ENCODE data around the gene CYP3A4. TPM values are rescaled to one million over a fixed set of nuclear protein-coding genes. Genes with fewer than 3 reads are reported as not detected.

Gene CYP3A4
- total and polyA plus RNA-seq, 9 of the 15 experiments (the other 6 are each of a cell fraction or from before 2014, with no cell fraction given), result 0.07 to 0.08 TPM; not detected in 7

DNA sequence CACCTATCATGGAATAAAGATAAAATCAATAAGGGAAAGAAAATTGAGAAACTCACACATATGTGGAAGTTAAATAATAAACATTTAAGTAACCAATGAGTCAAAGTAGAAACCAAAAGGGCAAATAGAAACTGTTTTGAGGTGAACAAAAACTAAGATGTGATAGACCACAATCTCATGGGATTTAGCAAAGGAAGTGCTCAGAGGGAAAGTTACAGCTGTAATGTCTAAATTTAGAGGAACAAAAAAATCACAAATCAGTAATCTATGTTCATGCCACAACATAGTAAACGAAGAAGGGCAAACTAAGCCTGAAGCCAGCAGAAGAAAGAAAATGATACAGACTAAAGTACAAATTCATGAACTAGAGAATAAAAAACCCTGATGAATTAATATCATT is 16.3 kb downstream of the CYP3A4 start:
- no peak overlapping the region for H2AFZ ChIP-seq (ENCODE audit: low read depth, low read length)
- H3K79me2 ChIP-seq (ENCODE audit: control insufficient read depth, insufficient read depth, low read length), result no peaks in the 10 kb centered on the region
- no peak overlapping the region for H3K27ac ChIP-seq (ENCODE audit: extremely low read depth, low read depth, low read length)
- POLR2A ChIA-PET, result no interaction called here
- no TSS peak for BruUV-seq (replicated peaks)
- no peaks in the 10 kb centered on the region for H3K9me3 ChIP-seq (replicated peaks; ENCODE audit: control insufficient read depth, insufficient read depth, low read depth, low read length)
- no peak overlapping the region for H3K4me3 ChIP-seq
- H3K27me3 ChIP-seq (ENCODE audit: control insufficient read depth in 2 of 2, insufficient read depth in 2 of 2, low read length in 2 of 2), result no peaks in the 10 kb centered on the region; a peak in 1 of 5 replicates
- H3K4me2 ChIP-seq (ENCODE audit: insufficient read depth, low read length), result no peak overlapping the region
- FAIRE-seq, result no peak
- H3K9me1 ChIP-seq (ENCODE audit: control insufficient read depth, insufficient read depth, low read length), result no peaks in the 10 kb centered on the region
- H3K9ac ChIP-seq (ENCODE audit: insufficient read depth in 1 of 2, low read depth in 2 of 2, low read length in 2 of 2), result no peak overlapping the region
- WGBS (ENCODE audit: insufficient coverage, low coverage, missing lambda C conversion rate), result 20% methylated on average over 1 of the region's 1 CpG
- peaks cover 4 to 9% of the 10 kb centered on the region in 2 experiments; a peak in 3 of 5 replicates for H3K4me1 ChIP-seq (replicated peaks in 1 of 2; ENCODE audit: control insufficient read depth in 2 of 2, insufficient read depth in 2 of 2, low read length in 2 of 2)
- in situ Hi-C loops (cut with MboI) (no loop called here), intact Hi-C loops (cut with micrococcal nuclease) (no loop called here)
- CTCF ChIA-PET (ENCODE audit: low intra/inter-chr PET ratio), result no interaction called here
- no peaks in the 10 kb centered on the region for H4K20me1 ChIP-seq (replicated peaks; ENCODE audit: control insufficient read depth, insufficient read depth, low read length)
- no peaks in the 10 kb centered on the region for H3K36me3 ChIP-seq (ENCODE audit: control insufficient read depth, insufficient read depth, low read length)
- no peak for ATAC-seq
- DNase-seq (ENCODE audit: extremely low read depth in 1 of 4, low spot score in 3 of 4), result no peak
- TF ChIP-seq FOS (IDR thresholded peaks at IDR 0.05; ENCODE audit: extremely low read depth, insufficient read length), result no peak
- no peak for TF ChIP-seq USF1 (CRISPR knock-in tag; IDR thresholded peaks at IDR 0.05)
- no peak for TF ChIP-seq ATF3 (IDR thresholded peaks at IDR 0.05)
- TF ChIP-seq ATF3 (CRISPR knock-in tag; conservative IDR thresholded peaks at IDR 0.05), result no peak
- no peak for TF ChIP-seq KDM1A (IDR thresholded peaks at IDR 0.05)
- TF ChIP-seq, protein P1, sequence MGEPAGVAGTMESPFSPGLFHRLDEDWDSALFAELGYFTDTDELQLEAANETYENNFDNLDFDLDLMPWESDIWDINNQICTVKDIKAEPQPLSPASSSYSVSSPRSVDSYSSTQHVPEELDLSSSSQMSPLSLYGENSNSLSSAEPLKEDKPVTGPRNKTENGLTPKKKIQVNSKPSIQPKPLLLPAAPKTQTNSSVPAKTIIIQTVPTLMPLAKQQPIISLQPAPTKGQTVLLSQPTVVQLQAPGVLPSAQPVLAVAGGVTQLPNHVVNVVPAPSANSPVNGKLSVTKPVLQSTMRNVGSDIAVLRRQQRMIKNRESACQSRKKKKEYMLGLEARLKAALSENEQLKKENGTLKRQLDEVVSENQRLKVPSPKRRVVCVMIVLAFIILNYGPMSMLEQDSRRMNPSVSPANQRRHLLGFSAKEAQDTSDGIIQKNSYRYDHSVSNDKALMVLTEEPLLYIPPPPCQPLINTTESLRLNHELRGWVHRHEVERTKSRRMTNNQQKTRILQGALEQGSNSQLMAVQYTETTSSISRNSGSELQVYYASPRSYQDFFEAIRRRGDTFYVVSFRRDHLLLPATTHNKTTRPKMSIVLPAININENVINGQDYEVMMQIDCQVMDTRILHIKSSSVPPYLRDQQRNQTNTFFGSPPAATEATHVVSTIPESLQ (CRISPR knock-in tag; IDR thresholded peaks at IDR 0.05), result no peak
- TF ChIP-seq JUNB (CRISPR knock-in tag; conservative IDR thresholded peaks at IDR 0.05), result no peak
- TF ChIP-seq ZNF316 (IDR thresholded peaks at IDR 0.05), result no peak
- TF ChIP-seq RBM34 (IDR thresholded peaks at IDR 0.05; ENCODE audit: borderline replicate concordance, insufficient read depth, low read length), result no peak
- no peak for TF ChIP-seq EGR1 (conservative IDR thresholded peaks at IDR 0.05)
- TF ChIP-seq ZNF764 (CRISPR knock-in tag; IDR thresholded peaks at IDR 0.05; ENCODE audit: low read depth), result no peak
- TF ChIP-seq, protein P2, sequence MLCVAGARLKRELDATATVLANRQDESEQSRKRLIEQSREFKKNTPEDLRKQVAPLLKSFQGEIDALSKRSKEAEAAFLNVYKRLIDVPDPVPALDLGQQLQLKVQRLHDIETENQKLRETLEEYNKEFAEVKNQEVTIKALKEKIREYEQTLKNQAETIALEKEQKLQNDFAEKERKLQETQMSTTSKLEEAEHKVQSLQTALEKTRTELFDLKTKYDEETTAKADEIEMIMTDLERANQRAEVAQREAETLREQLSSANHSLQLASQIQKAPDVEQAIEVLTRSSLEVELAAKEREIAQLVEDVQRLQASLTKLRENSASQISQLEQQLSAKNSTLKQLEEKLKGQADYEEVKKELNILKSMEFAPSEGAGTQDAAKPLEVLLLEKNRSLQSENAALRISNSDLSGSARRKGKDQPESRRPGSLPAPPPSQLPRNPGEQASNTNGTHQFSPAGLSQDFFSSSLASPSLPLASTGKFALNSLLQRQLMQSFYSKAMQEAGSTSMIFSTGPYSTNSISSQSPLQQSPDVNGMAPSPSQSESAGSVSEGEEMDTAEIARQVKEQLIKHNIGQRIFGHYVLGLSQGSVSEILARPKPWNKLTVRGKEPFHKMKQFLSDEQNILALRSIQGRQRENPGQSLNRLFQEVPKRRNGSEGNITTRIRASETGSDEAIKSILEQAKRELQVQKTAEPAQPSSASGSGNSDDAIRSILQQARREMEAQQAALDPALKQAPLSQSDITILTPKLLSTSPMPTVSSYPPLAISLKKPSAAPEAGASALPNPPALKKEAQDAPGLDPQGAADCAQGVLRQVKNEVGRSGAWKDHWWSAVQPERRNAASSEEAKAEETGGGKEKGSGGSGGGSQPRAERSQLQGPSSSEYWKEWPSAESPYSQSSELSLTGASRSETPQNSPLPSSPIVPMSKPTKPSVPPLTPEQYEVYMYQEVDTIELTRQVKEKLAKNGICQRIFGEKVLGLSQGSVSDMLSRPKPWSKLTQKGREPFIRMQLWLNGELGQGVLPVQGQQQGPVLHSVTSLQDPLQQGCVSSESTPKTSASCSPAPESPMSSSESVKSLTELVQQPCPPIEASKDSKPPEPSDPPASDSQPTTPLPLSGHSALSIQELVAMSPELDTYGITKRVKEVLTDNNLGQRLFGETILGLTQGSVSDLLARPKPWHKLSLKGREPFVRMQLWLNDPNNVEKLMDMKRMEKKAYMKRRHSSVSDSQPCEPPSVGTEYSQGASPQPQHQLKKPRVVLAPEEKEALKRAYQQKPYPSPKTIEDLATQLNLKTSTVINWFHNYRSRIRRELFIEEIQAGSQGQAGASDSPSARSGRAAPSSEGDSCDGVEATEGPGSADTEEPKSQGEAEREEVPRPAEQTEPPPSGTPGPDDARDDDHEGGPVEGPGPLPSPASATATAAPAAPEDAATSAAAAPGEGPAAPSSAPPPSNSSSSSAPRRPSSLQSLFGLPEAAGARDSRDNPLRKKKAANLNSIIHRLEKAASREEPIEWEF (CRISPR knock-in tag; IDR thresholded peaks at IDR 0.05), result no peak

All from K562 (cell line).